Endometrial microvascular endothelial cells (primary cell): ENCODE data around the gene MAPK14. TPM values are rescaled to one million over a fixed set of nuclear protein-coding genes. Genes with fewer than 3 reads are reported as not detected.
"Not testable (repeated sequence)": the region's sequence is repeated elsewhere in the genome, so short reads cannot be mapped to it uniquely, and the experiment has no call there.

Experiments used
- in situ Hi-C: cut with HindIII; loops from 2 replicates; pipeline ENCODE4 v1.10.0; 2017; ENCODE audit warnings: low sequenced_read_pairs, low pct_unique_long_range_greater_than_20kb; ENCODE audit errors: inconsistent ontology term
- total RNA-seq: library from RNA; depleted of rRNA; stranded (reverse); fragments of >200 nt; gene quantifications from one replicate; pipeline ENCODE4 v1.2.3, GENCODE V29; 2015; ENCODE audit errors: inconsistent ontology term

MAPK14 gene
- total RNA-seq, 1 donor from 2014 or later: 51.5 TPM

DNA sequence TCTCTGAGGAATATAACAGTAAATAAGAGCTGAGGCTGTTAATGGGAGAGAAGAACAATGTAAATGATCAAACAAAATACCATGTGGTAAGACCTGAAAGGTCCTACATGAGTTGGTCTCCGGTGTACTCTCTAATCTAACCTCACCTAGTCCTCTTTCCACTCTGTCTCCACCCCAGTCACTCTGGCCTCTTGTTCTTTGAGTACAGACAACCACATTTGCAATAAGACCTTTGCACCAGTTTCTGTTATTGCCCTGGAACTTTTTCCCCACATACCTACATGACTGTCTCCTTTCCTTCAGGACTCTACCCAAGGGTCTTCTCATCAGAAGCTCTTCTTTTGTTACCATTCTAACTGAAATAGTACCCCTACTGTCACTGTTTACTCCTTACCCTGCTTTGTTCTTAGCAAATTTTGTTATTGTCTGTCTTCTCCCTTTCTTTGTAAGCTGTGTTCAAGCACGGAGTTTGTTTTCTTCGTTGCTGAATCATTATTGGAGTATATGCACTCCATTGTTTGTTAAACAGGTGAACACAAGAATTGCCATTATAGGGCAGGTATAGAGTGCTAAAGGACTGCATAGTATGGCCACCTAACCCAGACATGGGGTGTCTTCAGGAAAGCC lies 37.3 kb downstream of the MAPK14 start:
- in situ Hi-C loops: no loop called here

DNA sequence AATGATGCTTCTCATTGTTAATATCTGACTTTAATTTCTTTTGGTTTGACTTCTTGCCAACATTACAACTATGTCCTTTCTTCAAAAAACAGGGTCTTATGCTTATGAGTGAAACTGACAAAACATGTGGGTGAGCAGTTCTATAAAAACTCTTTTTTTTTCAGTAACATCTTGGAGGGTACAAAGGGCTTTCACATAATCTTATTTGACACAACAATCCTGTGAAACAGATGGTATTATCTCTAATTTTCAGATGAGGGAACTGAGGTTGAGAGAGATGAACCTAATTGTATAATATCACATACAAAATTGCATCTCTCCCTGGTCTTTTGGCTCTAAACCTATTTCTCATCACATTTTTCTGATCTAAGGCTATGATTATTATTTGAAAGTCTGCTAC lies 38.3 kb downstream of the MAPK14 start:
- in situ Hi-C loops: no loop called here

DNA sequence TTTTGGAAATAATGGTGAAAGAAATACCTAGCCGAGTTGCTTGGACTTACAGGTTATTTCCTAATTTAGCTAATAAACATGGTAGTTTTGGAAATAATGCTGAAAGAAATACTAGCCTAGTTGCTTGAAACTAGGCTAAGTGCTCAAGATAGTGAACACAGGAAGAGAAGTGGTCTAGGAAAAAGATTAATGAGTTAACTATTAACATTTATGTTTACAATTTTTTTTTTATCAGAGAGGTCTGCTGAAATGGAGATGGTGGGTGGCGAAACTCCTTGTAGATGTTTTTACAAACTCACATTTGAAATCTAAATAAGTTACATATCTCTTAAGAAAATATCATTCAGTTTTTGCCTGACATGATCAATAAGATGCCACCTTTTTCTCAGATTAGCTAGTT lies 39.2 kb downstream of the MAPK14 start:
- in situ Hi-C loops: no loop called here

DNA sequence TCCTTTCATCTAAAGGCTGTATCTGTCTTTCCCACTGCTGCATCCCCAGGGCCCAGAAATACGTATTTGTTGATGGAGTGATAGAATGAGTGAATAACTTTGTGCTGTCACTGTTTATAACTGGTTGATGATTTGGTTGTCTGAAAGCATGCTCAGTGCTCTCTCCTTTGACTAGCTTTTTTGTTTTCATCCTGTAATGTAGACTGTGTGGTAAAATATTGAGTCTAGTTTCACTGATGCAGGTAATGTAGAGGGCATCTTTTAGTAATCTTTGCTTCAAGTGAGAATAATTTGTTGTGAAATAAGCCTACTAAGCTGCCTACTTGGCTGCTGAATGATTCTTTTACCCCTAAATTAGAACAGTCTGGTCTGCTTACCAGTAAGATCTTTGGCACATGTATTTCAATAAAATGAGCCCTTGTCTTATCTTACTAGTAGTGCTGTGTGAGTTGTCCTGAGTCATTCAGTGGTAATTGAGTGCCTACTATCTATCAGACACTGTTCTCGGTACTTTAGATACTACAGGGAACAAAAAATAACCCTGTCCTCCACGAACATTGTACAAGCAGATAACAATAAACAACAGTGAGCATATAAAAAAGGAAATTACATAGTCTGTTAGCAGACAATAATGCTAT lies 39.9 kb downstream of the MAPK14 start:
- in situ Hi-C loops: no loop called here

DNA sequence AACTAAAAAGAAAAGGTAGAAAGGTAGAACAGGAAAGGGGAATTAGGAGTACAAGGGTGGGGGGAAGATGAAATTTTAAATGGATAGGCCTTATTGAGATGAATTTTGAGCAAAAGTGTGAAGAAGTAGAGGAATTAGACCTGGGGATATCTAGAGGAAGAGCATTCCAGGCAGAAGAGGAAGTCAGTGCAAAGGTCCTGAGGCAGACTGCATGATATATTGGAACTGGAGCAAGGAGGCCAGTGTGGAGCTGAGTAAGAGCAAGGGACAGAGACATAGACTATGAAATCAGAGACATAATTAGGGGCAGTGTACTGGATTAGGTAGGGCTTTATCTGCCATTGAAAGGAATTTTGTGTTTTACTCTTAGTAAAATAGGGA lies 40.4 kb downstream of the MAPK14 start:
- in situ Hi-C loops: no loop called here

DNA sequence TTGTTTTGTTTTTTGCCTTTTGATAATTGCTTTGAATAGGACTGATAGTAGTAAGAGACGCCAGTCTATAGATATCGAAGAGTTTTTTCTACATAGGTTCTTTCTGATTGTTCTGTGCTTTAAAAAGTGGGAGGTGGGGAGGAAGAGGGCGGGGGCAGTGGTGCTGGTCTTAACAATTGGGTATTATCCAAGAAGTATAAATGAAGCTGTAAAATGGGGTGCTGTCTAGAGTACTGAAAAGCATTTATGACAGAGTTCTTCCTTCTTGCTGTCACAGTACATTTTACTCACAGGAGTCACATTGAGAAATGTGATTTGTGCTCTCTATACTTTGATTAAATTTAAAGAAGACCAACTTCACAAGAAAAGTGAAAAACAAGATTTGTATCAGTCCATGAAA lies 41.0 kb downstream of the MAPK14 start:
- in situ Hi-C loops: no loop called here

DNA sequence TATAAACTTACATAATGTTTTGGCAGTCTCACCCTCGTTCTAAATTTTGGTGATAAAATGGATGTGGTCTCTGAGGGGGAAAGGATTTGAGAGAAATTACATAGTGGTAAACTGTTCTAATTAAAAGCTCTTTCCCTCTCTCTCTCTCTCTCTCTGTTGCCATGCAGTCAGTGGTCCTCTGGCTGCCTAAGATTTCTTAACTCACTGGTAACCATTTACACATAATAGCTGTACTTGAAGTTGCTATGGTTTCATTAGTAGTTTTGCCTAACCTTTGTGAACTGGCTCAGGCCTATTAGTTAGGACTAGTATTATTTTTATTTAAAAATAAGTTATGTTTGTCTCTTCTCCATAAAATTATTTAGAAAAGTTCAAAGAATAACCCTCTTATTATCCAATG lies 42.0 kb downstream of the MAPK14 start:
- in situ Hi-C loops: no loop called here

DNA sequence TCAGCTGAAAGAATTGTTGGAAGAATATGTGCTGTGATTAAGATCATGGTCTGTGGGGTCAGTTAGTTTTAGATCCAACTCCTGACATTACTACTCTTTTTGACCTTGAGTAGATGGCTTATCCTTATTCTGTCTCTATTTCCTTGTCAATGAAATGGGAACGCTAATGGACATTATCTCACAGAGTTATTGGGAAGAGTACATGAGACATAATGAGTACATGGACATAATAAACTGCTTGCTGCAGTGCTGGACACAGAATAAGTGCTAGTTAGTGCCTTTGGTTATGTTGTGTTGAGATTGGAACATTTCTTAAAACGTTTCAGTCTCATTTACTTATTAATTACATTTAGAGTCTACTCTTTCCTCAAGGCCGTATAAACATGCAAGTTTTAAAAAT lies 42.6 kb downstream of the MAPK14 start:
- in situ Hi-C loops: no loop called here

DNA sequence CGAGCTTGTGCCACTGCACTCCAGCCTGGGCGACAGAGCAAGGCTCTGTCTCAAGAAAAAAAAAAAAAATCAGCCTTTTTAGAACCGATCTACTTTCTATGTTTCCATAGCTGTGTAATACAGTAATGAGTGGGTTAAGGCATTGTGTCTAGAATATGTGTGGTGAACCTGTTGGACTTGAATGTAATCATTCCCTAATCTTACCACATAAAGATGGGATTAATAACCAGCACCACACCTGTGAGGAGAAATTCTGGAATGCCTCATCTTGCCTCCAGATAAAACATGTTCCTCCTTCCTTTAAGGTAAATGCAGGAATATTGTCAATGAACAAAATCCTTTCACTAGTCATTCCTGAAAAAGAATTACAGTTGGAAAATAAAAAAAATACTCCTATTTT lies 43.7 kb downstream of the MAPK14 start:
- in situ Hi-C loops: no loop called here

DNA sequence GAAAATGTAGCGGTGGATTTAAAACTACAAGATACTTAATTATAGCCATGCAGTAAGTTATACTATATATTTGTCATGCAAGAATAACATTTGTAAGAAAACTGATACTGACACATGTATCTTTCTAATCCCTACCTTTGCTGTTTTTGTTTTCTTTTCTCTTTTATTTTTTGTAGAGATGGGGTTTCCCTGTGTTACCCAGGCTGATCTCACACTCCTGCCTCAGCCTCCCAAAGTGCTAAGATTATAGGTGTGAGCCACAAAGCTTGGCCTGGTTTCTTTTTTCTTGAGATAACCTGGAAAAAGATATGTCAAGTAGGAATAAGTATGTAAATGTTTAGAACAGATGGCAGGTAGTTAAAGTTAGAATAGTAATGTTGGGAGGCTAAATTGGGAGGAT lies 44.1 kb downstream of the MAPK14 start:
- in situ Hi-C loops: no loop called here

DNA sequence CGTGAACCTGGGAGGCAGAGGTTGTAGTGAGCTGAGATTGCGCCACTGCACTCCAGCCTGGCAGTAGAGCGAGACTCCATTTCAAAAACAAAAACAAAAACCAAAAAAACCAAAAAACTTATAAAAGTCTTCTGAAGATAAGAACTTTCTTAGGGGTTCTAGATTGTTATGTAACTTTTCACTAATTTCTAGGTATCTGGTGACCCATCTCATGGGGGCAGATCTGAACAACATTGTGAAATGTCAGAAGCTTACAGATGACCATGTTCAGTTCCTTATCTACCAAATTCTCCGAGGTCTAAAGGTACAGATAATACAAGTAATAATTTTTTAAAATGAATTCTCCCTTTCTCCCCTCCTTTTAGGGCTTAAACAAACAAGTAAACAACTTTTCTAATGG lies 45.1 kb downstream of the MAPK14 start:
- in situ Hi-C loops: no loop called here

DNA sequence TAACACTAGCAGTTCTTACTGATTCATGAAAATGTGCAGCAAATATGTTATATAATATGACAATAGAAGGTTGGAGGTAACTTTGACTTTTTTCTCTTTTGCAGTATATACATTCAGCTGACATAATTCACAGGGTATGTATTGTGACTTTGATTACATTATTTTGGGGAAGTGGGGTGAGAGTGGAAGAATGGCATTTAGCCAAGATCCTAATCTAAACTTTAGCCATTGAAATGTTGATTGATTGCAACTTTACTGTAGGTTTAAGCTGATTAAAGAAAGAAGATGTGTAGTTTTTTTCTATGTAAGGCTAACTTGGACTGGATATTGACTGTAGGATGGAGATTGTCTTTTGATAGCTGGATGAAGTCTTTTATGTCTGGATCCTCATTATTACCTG lies 46.0 kb downstream of the MAPK14 start:
- in situ Hi-C loops: no loop called here

DNA sequence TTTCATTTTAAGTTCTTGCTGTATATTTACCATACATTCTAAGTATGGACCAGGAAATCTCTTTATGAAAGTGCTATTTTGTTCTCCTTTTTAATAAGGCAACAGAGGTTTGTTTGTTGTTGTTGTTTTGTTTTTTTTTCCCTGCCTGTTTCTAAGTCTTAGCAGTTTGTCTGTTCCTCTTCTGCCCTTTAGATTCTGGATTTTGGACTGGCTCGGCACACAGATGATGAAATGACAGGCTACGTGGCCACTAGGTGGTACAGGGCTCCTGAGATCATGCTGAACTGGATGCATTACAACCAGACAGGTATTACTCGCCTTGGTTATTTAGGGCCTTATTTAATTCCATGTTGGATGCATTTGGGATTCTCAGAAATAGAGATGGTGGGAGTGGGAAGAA lies 48.0 kb downstream of the MAPK14 start:
- in situ Hi-C loops: no loop called here

DNA sequence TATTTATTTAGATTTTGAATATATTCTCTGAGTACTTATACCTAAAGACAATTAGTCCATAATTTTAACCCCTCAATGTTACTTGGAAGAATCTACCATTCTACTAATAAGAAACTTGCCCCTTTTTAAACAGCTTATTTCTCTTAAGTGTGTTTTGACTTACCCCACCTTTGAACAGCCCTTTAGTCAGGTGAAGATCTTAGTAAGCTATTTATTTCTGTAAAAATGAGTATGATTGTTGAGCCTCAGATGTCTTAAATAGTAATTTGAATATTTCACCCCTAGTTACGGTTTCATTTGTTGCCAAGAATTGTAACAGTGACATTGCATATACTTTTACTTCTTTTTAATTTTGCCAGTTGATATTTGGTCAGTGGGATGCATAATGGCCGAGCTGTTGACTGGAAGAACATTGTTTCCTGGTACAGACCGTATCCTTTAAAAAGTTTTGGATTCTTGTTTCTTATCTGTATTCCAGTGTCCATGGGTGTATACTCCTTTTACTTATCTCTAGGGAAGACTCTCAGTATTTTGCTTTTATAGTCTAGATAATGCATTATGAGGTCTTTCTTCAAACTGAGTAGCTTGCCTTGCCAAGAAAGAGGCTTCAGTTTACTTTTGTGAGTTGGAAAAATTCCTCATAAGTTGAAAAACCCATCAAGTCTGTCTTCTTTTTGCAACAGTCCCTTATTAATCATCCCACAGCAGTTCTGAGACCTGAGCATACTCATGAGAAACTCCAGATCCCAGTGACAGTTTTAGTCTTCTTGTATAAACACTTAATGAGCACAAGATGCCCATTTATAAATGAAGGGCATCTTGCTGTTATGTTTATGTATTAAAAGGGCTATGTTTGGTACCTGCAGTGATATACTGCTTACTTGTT lies 48.8 kb downstream of the MAPK14 start:
- in situ Hi-C loops: no loop called here

DNA sequence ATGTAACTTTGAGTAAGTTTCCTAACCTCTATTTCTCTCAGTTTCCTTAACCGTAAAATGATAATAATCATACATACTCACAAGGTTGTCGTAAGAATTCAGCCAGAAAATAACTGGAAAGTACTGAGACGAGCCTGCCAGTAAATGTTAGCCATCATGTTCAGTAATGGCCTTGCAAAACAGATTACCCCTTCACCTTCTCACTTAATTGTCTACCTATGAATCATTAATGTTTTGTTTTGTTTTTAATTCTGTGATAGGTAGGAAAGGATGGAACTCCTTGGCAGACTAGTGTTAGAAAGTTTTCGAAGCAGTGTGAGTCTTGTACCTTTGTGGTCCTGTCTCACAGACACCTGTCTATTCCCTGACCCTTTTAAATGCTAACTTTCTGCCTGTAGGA lies 50.6 kb downstream of the MAPK14 start:
- in situ Hi-C loops: no loop called here

DNA sequence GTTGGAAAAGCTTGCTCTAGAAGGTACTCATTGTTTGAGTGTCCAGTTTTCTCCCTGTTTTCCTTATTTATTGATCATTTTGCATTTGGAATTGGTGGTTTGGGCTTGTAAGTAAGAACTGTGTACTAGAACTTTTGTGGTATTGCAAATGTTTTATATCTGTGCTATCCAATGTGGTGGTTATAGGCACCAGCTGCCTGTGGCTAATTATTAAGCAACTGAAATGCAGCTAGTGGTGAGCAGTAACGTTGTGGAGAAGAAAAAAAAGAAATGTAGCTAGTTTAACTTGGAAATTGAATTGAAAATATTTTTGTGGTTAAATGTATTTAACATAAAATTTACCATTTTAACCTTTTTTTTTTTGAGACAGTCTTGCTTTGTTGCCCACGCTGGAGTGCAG lies 52.0 kb downstream of the MAPK14 start:
- in situ Hi-C loops: no loop called here

DNA sequence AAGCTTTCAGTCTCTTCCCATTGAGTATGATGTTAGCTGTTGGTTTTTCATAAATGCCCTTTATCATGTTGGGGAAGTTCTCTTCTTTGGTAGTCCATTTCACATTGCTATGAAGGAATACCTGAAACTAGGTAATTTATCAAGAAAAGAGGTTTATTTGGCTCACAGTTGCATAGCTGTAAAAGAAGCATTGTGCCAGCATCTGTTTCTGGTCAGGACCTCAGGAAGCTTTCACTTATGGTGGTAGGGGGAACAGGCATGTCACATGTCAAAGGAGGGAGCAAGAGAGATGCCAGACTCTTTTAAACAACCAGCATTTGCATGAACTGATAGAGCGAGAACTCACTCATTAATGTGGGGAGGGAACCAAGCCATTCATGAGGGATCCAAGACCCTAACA lies 54.7 kb downstream of the MAPK14 start:
- in situ Hi-C loops: no loop called here

DNA sequence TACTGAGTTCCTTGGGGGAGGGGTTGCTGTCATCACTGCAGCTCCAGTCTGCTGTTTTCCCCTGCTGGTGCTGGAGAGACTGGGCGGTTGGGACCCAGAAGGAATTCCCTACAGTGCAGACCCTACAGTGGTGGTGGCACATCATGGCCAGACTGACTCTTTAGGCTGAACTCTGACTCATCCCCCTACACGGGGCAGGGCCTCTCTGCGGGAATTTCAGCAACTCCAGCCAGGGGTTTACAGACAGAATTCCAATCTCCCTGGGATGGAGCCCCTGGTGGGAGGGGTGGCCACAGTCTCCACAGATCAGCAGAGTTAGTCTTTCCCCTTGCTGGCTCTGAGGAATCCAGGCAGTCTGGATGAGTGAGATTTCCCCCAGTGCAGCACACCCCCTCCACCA lies 55.8 kb downstream of the MAPK14 start:
- in situ Hi-C loops: no loop called here

DNA sequence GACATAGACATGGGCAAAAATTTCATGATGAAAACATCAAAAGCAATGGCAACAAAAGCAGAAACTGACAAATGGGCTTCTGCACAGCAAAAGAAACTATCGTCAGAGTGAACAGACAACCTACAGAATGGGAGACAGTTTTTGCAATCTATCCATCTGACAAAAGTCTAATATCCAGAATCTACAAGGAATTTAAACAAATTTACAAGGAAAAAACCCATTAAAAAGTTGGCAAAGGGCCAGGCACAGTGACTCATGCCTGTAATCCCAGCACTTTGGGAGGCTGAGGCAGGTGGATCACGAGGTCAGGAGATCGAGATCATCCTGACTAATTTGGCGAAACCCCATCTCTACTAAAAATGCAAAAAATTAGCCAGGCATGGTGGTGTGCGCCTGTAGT lies 60.6 kb downstream of the MAPK14 start:
- in situ Hi-C loops: not testable (repeated sequence)

DNA sequence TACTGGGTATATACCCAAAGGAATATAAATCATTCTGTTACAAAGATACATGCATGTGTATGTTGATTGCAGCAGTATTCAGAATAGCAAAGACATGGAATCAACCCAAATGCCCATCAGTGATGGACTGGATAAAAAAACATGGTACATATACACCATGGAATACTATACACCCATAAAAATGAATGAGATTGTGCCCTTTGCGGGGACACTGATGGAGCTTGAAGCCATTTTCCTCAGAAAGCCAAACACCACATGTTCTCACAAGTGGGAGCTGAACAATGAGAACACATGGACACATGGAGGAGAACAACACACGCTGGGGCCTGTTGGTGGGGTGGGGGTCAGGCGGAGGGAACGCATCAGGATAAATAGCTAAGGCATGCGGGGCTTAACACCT lies 61.4 kb downstream of the MAPK14 start:
- in situ Hi-C loops: no loop called here
